Left kidney (tissue), 2 donors: ENCODE data around the gene CDC5L. TPM values are rescaled to one million over a fixed set of nuclear protein-coding genes. Genes with fewer than 3 reads are reported as not detected.

Experiments
- DNase-seq: peaks from one replicate; pipeline ENCODE4 v3.0.0-alpha.2; 2013
- polyA plus RNA-seq: library from polyadenylated mRNA; unstranded; fragments of 120-200 nt; gene quantifications from one replicate; pipeline ENCODE4 v1.2.1, GENCODE V29; 2013; ENCODE audit not compliant: insufficient read length

The CDC5L gene
- polyA plus RNA-seq, 1 donor: 43.7 TPM

- no peak for DNase-seq
These were observed 64.5 kb downstream of the CDC5L start for GRCh38 chr6:44451803-44452695.

DNA sequence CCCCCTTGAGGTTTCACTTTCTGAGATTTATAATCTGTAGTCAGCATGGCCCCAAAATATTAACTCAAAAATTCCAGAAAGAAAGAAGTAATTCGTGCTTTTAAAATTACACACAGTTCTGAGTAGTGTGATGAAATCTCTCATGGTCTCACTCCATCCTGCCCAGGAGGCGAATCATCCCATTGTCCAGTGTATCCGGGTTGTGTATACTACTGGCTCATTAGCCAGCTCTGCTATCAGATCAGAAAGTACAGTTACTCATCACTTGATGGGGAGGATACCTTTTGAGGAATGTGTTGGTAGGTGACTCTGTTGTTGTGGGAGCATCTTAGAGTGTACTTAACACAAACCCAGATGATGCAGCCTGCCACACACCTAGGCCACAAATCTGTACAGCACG lies 65.2 kb downstream of the CDC5L start:
- no peak for DNase-seq

DNA sequence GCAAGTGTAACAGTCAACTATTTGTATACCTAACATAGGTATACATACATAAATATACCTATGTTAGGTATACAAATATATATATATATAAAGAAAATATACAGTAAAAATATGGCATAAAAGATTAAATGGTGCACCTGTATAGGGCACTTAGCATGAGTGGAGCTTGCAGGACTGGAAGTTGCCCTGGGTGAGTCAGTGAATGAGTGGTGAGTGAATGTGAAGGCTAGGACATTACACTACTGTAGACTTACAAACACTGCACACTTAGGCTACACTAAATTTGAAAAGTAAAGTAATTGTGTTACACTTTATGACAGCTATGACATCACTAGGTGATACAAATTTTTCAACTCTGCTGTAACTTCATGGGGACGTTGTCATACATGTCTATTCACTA lies 65.6 kb downstream of the CDC5L start:
- DNase-seq: no peak

- no peak for DNase-seq
These were observed 66.7 kb downstream of the CDC5L start for GRCh38 chr6:44454198-44454597.

DNA sequence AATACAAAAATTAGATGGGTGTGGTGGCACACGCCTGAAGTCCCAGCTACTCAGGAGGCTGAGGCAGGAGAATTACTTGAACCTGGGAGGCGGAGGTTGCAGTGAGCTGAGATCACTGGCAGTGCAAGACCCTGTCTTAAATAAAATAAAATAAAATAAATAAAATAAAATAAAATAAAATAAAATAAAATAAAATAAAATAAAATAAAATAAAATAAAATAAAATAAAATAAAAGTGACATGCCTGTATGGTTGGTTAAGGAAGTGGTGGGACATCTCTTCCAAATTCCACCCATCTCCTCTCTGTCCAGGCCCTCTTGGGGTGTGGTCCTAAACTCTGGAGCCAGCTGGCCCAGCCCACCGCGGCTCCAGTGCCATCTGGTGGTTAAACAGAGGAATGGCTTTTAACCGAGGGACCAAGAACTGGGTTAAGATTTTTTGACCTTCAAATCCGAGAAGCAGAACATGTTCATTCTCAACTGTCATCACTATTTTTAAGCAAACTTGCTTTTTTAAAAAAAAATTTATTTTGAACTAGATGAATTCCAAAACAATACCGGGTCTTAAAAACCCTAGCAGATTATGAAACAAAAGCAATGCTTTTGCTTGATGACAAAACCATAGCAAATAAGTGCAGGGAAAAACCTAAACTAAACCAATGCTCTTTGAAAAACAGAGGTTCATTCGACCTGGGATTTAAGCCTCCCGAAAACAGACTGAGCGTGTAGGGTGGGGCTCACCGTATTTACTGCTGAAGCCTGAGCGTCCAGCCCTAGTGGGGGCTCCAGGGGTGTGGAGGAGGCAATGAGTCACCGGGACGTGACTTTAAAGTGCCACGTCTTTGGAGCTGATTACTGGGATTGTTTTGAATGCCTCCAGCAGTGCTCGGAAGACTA lies 68.8 kb downstream of the CDC5L start:
- no peak for DNase-seq

DNA sequence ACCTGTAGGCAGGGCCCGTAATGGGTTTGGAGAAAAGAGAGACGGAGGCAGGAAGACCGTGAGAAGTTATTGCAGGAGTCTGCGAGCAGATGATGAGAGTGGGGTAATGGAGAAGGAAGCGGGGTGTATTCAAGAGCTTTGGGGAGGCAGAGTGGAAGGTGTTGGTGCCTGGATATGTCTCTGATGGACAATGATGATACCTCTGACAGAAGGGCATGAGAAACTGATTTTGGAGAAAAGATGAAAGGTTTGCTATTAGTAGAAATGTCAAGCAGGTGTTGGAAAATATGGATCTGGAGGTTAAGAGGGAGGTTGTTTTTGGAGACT lies 69.4 kb downstream of the CDC5L start:
- DNase-seq: no peak

DNA sequence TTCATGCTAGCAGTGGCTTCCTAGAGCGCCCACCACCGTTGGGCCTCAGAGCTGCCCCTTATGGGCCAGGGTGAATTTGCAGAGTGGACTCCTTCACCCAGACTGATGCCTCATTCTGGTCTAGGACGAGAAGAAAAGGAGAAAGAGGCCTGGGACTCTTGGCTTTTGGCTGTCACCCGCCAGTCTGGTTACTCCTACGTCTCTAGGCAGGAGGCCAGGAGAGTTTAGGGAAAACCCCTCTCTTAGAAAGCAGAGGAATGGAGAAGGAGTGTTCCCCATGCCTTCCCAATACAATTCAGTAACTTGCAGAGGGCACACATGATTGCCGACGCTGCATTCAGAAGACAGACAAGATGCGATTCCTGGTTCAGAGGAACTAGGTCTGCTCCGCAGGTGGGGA lies 70.1 kb downstream of the CDC5L start:
- no peak for DNase-seq

- no peak for DNase-seq
These were observed 71.0 kb downstream of the CDC5L start for GRCh38 chr6:44458551-44458950.

- no peak for DNase-seq
These were observed 74.8 kb downstream of the CDC5L start for GRCh38 chr6:44462335-44462734.

DNA sequence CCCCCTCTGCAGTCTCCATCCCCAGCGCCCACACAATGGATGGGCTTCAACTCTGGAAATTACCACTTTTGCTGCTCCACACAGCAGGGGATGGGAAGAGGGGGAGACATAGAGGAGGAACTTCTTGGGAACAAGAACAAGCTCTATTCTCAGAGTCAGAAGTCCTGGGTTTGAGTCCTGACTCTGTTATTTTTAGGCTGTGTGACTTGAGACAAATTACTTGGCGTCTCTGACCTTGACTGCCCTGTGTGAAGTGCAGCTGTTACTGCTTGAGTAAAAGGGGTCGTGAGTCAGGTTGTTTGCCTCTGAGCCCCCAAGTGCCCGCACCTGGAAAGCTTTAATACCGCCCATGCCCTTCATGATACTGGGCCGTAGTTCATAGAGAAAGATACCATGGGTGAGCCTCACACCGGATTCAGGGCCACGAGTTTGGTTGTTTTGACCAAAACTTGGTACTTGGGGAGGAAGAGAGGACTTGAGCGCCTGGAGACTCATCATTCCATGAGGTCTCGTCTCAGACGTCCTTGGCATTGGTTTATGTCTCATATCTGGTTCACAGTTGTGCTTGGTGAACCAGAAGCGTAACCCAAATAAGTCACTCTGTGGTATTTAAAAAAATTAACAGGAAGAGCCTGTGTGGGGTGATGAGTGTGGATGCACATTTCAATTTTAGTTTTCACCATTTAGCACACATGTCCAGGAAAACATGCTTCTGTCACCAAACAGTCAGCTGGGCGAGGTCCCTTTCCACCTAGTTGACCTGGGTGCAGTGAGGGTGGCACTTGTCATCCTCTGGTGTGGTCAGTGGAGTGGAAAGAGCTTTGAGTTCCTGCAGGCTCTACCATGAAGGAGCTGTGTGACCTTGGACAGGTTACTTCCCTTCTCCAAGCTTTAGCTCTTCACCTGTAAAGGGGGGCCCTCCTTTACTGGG lies 75.6 kb downstream of the CDC5L start:
- no peak for DNase-seq

- no peak for DNase-seq
These were observed 76.4 kb downstream of the CDC5L start for GRCh38 chr6:44463728-44464450.

- no peak for DNase-seq
These were observed 77.2 kb downstream of the CDC5L start for GRCh38 chr6:44464527-44465310.

DNA sequence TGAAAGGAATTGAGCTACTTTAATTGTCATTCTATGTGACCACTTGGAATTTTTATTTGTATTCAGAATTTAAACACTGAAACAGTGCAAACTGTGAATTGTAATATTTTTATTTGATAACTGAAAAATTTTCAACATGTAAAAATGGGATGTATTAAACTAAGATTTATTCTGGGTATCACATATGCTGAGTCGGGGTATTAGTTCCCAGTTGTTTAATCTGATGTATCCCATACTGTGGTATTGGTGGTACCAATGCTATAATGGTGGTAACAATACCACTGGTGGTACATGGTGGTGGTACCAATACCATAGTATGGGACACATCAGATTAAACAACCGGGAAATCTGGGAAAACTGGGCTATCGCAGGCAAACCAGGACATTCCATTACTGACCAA lies 79.4 kb downstream of the CDC5L start:
- DNase-seq: no peak

GRCh38 chr6:44468835-44469234 lies 81.3 kb downstream of the CDC5L start:
- DNase-seq: no peak

DNA sequence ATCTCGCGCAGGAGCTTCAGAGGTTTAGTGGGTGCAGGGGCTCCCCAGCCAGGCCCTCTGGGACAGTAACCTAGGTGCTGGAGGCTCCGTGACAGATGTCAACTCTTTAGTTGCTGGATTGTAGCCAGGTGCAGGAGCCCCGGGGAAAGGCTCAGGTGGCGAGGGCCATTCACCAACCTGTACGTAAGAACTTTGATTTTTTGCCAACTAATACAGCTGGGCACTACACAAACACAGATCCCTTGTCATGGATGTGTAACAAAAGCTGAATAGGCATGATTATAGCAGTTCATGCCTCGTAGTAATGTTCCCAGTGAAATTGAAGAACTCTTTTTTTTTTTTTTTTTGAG lies 82.6 kb downstream of the CDC5L start:
- DNase-seq: no peak

DNA sequence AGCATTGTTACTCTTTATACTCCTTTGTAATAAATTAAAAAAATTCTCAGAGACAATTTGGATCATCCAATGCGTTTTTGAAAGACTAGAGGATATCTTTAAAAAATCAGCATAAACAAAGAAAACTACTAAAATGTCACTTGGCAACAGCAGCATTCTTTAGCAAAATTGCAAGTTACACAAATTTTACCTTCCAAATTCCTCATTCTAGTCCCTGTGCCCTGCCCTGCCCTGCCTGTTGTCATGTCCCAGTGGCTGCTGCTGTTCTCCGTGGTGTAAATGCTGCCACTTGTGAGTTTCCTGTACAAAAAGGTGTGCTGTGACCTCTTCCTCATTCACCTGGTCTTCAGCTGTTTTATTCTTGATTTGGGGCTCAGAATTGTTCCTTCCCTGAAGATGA lies 83.2 kb downstream of the CDC5L start:
- no peak for DNase-seq

GRCh38 chr6:44471271-44471981 lies 83.9 kb downstream of the CDC5L start:
- no peak for DNase-seq

DNA sequence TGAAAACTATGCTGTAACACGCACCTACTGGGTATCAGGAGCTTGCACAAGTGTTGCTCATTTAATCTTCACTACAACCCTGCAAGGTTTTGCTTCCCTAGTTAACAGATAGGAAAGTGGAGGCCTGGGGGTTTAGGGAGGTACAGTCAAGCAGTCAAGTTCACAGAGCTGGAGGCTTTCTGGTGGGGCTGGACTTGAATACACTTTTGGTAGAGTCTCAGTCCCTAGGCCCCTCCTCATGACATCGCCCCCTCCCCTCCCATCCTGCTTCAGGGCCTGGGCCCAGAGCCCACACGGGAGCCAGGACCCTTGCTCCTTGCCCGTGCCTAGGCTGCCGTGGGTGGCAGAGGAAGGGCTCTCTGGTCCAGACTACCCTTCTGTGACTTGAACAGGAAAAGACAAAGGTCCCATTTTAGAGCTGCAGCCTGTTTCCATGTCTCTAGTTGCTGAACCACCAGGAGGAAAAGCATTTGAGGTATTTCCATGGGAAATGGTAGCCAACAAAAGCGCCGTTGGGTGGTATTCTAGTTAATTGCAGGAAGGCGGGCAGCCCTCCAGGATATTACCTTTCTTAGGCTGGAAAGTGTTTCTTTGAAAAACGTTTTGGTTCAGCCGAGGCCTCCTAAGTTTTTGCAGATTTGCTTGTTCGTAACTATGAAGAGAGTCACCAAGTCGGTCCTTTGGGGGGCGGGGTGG lies 84.9 kb downstream of the CDC5L start:
- DNase-seq: no peak

- DNase-seq: no peak
These were observed 86.1 kb downstream of the CDC5L start for GRCh38 chr6:44473393-44474189.
